AG04449 (cell line): ENCODE measurements around the gene TRIM45.

Experiments
- CTCF ChIA-PET: fragments of 350-600 bp; formaldehyde crosslinking; extraction: SDS; loops from one replicate; lab custom pipeline; 2021; ENCODE audit warnings: antibody characterized with exemption; lab: Yijun Ruan, JAX
- POLR2A ChIA-PET: fragments of 400-600, 350-600 bp; formaldehyde crosslinking; extraction: SDS; loops from one replicate; lab custom pipeline; 2020; ENCODE audit warnings: antibody characterized with exemption, inconsistent platforms; lab: Yijun Ruan, JAX
- DNase-seq: peaks from one replicate; pipeline ENCODE4 v3.0.0-alpha.2; 2010; ENCODE audit warnings: low read depth, low spot score
- H3K4me3 ChIP-seq: 2 replicates; pipeline ENCODE4 v1.5.1; 2011; ENCODE audit warnings: low read depth, mild to moderate bottlenecking, control low read depth, low read length
- TF ChIP-seq, protein P1 (sequence below): IDR thresholded peaks from one replicate; pipeline ENCODE4 v1.5.1; 2011; ENCODE audit warnings: mild to moderate bottlenecking, moderate library complexity, low read length, control low read depth, inconsistent platforms; ENCODE audit not compliant: insufficient read depth; ENCODE audit errors: missing control alignments

Gene TRIM45

DNA sequence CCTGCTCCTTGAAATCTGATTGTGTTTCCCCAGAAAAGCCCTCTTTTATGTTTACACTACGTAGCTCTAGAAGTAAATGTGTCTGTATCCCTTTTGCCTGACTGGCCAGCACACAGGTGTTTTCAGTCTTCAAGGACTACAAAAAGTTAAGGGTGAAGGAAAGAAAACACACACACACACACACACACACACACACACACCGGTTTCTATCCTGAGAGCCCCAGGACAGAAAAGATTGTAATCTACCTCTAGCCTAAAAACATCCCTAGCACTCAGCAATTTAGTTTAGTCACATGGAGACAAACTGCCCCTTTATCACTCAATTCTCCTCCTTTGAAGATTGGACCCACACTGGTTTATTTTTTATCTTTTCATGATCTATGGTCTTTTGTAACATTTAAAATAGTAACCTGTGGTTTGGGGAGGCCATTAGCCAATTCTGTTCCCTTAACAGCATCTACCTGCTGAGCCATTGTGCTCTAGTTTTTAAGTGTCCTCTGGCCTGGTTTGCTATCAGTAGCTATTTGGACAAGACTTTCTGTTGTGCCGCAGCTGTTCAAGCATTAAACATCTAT, 15.8 kb upstream of the TRIM45 start:
- ChIA-PET CTCF (interaction anchor here (1.5 to 7.7 kb wide), 4 partner anchors 9 to 68 kb away, joined by 3 to 62 read pairs (median 28); no protein-coding TSS in a partner anchor), POLR2A (no interaction called here)
- DNase-seq = no peak
- TF ChIP-seq, protein P1, sequence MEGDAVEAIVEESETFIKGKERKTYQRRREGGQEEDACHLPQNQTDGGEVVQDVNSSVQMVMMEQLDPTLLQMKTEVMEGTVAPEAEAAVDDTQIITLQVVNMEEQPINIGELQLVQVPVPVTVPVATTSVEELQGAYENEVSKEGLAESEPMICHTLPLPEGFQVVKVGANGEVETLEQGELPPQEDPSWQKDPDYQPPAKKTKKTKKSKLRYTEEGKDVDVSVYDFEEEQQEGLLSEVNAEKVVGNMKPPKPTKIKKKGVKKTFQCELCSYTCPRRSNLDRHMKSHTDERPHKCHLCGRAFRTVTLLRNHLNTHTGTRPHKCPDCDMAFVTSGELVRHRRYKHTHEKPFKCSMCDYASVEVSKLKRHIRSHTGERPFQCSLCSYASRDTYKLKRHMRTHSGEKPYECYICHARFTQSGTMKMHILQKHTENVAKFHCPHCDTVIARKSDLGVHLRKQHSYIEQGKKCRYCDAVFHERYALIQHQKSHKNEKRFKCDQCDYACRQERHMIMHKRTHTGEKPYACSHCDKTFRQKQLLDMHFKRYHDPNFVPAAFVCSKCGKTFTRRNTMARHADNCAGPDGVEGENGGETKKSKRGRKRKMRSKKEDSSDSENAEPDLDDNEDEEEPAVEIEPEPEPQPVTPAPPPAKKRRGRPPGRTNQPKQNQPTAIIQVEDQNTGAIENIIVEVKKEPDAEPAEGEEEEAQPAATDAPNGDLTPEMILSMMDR = no peak
- H3K4me3 ChIP-seq = no peak overlapping the region

DNA sequence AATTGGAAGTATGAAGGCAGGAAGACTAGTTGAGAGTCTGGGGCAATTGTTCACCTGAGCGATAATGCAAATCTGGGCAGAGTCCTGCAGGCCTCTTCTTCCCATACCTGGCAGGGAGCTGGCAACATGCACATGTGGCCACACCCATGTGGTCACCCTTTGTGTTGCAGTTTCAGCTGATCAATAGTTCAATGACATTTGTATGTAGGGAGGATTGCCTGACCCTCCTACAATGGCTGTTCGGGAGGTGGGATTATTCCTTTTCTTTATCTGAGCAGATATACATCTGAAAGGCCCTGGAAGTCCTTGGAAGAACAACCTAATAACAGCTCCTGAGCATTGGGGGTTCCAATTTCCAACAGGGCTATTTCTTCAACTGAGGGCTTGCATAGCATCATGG, 15.2 kb upstream of the TRIM45 start:
- ChIA-PET CTCF (interaction anchor here (1.5 to 7.7 kb wide), 5 partner anchors 8 to 76 kb away, joined by 3 to 62 read pairs (median 27); partner anchors contain the start of gene TTF2), POLR2A (no interaction called here)
- no peak overlapping the region for H3K4me3 ChIP-seq
- TF ChIP-seq, protein P1 = no peak
- no peak for DNase-seq

DNA sequence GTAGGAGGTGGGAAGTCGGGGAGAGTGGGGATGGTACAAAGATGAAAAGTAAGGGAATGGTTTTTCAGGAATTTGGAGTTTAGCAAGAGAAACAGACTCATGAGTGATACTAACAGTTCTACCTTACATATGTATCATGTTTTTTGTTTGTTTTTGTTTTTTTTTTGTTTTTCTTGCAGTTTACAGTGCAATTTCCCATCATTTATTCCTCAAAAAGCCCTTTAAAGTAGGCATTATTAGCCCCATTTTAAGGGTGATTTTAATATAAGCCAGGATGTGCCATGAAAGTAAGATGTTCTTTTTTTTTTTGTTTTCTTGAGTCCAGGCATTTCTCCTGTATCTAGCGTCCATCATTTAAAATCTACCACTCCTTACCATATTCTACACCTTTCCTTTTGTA, 13.8 kb upstream of the TRIM45 start:
- no peak for DNase-seq
- TF ChIP-seq, protein P1 = no peak
- no peak overlapping the region for H3K4me3 ChIP-seq
- CTCF ChIA-PET = interaction anchor here (1.6 to 7.7 kb wide), 4 partner anchors 10 to 75 kb away, joined by 4 to 62 read pairs (median 17); partner anchors contain the start of gene TTF2
- POLR2A ChIA-PET = no interaction called here

DNA sequence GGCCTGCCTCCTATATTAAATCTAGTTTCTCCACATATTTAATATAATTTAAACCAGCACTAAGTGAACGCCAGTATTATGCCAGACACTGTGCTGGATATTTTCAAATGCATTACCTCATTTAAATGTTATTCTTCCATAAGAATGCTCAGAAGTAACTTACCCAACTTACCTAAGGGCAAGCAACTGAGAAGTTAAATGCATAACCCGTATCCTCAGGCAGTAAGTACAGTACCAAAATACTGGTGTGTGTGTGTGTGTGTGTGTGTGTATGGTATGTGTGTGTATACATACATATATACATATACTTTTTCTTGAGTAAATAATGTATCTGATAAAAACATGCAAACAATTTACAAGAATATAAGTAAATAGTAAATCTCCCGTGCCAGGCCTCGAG, 9.0 kb upstream of the TRIM45 start:
- ChIA-PET CTCF (interaction anchor here (3.8 to 13.2 kb wide), 2 partner anchors 11 to 60 kb away, joined by 39 to 592 read pairs; no protein-coding TSS in a partner anchor), POLR2A (no interaction called here)
- no peak overlapping the region for H3K4me3 ChIP-seq
- DNase-seq = no peak
- TF ChIP-seq, protein P1 = no peak

DNA sequence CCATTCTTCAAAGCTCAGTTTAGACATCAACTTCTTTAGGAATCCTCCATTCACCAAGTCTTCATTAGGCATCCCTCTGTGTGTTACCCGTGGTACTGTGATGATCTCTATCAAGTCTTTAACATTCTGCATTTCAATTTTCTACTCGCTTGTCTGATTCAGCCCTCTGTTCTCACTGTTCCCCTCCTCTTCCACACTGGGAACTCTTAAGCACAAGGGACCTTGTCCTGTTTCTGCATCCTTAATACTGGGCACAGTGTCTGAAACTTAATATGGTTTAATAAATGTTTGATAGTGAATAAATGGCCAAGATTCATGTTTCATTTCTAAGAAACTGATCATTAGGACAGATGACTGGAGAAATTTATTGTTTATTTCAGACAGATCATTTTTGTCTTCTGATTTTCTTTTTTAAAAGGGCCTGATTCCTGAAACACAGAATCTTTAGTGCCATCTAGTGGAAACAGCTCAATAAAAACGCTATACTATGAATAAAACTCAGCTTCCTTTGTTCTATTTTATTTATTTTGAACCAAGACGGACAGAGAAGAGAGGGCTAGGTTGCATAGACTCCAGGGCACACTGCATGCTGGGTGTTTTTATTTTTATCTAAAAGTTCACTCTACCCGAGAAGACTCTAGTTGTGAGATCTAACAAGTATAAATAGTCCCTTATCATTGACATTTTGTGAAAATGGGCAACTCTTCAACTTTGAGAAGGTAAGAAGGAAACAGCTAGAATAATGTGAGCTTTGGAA, 7.0 kb upstream of the TRIM45 start:
- no peak for DNase-seq
- ChIA-PET POLR2A (interaction anchor here (1.0 to 1.1 kb wide), 2 partner anchors 61 to 67 kb away, joined by 3 to 4 read pairs; no protein-coding TSS in a partner anchor), CTCF (interaction anchor here (0.7 to 13.2 kb wide), 32 partner anchors 9 to 523 kb away, joined by 3 to 592 read pairs (median 7); partner anchors contain the start of gene TTF2)
- H3K4me3 ChIP-seq = no peak overlapping the region
- TF ChIP-seq, protein P1 = no peak

DNA sequence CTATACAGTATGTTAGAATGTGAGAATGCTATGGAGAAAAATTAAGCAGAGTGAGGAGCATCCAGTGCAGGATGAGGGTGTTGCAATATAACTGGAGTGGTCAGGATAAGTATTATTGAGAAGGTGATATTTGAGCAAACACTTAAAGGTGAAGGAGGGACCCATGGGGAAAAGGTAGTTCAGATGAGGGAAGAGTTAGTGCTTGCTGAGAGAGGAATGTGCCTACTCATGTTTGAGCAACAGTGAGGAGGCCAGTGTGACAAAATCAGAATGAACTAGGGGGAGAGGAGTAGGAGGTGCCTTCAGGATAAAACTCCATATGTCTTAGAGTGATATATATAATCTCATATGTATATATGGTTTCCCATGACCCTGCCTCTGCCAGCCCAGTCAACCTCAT, 6.2 kb upstream of the TRIM45 start:
- TF ChIP-seq, protein P1 = no peak
- DNase-seq = no peak
- ChIA-PET POLR2A (interaction anchor here (1.1 kb wide), 1 partner anchor 60 kb away, joined by 4 read pairs; no protein-coding TSS in a partner anchor), CTCF (interaction anchor here (1.0 to 13.2 kb wide), 21 partner anchors 9 to 524 kb away, joined by 3 to 592 read pairs (median 13); partner anchors contain the start of gene TTF2)
- no peak overlapping the region for H3K4me3 ChIP-seq
